Measurements from ENCODE around the gene CHL1. TPM values are rescaled to one million over a fixed set of nuclear protein-coding genes. Genes with fewer than 3 reads are reported as not detected.

The CHL1 gene
- total and polyA plus RNA-seq, 2 experiments from 2014 or later: 1.4 to 1.9 TPM

DNA sequence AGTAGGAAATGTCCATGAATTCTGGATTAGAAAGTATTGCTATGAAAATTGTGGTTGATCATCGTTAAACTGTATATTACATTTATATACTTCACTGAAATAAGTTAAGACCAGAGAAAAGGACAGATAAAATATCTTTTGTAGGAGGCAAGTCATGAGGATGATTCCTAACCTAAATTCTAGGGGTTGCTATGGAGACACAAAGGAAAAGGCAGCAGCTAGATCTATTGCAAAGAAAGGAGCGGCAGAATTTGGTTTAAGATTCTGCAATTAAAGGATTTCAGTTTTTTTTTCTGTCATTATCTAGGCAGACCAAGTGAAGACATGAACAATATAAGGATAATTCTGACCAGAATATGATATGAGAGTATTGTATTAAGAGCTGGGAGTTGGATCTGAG is 136.1 kb downstream of the CHL1 start:
- H3F3A ChIP-seq (replicated peaks; ENCODE audit: low read depth): no peaks in the 10 kb centered on the region
- no peaks in the 10 kb centered on the region for H4K20me1 ChIP-seq (replicated peaks; ENCODE audit: insufficient read depth)
- H3K36me3 Mint-ChIP-seq (ENCODE audit: low read depth): peaks cover 12% of the 10 kb centered on the region; the same call in 2 of the 3 replicates
- H3K27ac ChIP-seq (ENCODE audit: low read depth): no peak overlapping the region
- no peak overlapping the region for H3K4me2 ChIP-seq
- H3K27me3 Mint-ChIP-seq (ENCODE audit: insufficient read depth, low read depth, poor library complexity): no peaks in the 10 kb centered on the region
- H3K4me3 Mint-ChIP-seq: no peak overlapping the region
- TF ChIP-seq EZH2 (IDR thresholded peaks at IDR 0.05; ENCODE audit: low read depth, unreplicated experiment) (no peak), JUNB (IDR thresholded peaks at IDR 0.05; ENCODE audit: unreplicated experiment) (no peak)
- no peak for ATAC-seq
- no peaks in the 10 kb centered on the region for H3K79me2 ChIP-seq (replicated peaks; ENCODE audit: insufficient read depth)
- peaks cover 89% of the 10 kb centered on the region for H3K9me3 Mint-ChIP-seq
- H3K4me1 ChIP-seq (ENCODE audit: insufficient read depth): no peaks in the 10 kb centered on the region
- no peaks in the 10 kb centered on the region for H3K4me1 Mint-ChIP-seq
- H3K9me2 ChIP-seq (ENCODE audit: insufficient read depth): no peaks in the 10 kb centered on the region
- H2AFZ ChIP-seq: no peak overlapping the region
- no peak for DNase-seq (ENCODE audit: low spot score)
- no peaks in the 10 kb centered on the region for H3K27me3 ChIP-seq (ENCODE audit: insufficient read depth)
- no peaks in the 10 kb centered on the region for H3K36me3 ChIP-seq (ENCODE audit: insufficient read depth)
- no peak overlapping the region for H3K4me3 ChIP-seq
- H3K27ac Mint-ChIP-seq: no peak overlapping the region

DNA sequence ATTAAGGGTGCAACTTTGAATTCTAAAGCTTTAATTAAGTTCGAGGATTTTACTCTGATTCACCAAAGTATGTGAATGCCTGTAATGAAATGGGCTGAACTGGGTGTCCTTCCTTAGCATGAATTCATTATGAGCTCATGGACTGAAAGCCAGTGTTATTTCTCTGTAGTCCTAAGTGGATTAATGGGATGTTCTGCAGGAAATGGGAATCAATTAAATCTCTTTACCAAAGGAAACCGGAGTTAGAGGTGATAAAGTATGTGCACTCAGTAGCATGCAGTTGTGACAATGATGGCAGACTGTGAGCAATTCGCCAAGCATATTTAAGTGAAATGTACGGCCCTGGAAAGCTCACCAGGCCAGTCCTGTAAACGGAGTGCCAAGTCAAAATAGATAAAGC is 138.7 kb downstream of the CHL1 start:
- Histone ChIP-seq H3K4me2 (no peak overlapping the region), H3F3A (replicated peaks; ENCODE audit: low read depth) (no peaks in the 10 kb centered on the region), H3K4me3 (no peak overlapping the region), H3K27me3 (ENCODE audit: insufficient read depth) (no peaks in the 10 kb centered on the region), H3K4me1 (ENCODE audit: insufficient read depth) (no peaks in the 10 kb centered on the region), H2AFZ (no peak overlapping the region), H3K9me2 (ENCODE audit: insufficient read depth) (no peaks in the 10 kb centered on the region), H3K27ac (ENCODE audit: low read depth) (no peak overlapping the region), H3K36me3 (ENCODE audit: insufficient read depth) (no peaks in the 10 kb centered on the region), H4K20me1 (replicated peaks; ENCODE audit: insufficient read depth) (no peaks in the 10 kb centered on the region), H3K79me2 (replicated peaks; ENCODE audit: insufficient read depth) (no peaks in the 10 kb centered on the region)
- DNase-seq (ENCODE audit: low spot score) (no peak), ATAC-seq (no peak)
- Mint-ChIP-seq H3K9me3 (peaks cover 92% of the 10 kb centered on the region), H3K36me3 (ENCODE audit: low read depth) (peaks cover 12% of the 10 kb centered on the region; the same call in 2 of the 3 replicates), H3K27me3 (ENCODE audit: insufficient read depth, low read depth, poor library complexity) (no peaks in the 10 kb centered on the region), H3K4me1 (no peaks in the 10 kb centered on the region), H3K4me3 (no peak overlapping the region), H3K27ac (no peak overlapping the region)
- TF ChIP-seq ZNF114 (CRISPR knock-in tag; IDR thresholded peaks at IDR 0.05) (no peak), POLR2AphosphoS5 (IDR thresholded peaks at IDR 0.05; ENCODE audit: low read depth) (no peak), NANOG (IDR thresholded peaks at IDR 0.05; ENCODE audit: borderline replicate concordance) (no peak), CREB1 (CRISPR knock-in tag; IDR thresholded peaks at IDR 0.05; ENCODE audit: low read depth) (no peak)
- TF ChIP-seq, protein P1, sequence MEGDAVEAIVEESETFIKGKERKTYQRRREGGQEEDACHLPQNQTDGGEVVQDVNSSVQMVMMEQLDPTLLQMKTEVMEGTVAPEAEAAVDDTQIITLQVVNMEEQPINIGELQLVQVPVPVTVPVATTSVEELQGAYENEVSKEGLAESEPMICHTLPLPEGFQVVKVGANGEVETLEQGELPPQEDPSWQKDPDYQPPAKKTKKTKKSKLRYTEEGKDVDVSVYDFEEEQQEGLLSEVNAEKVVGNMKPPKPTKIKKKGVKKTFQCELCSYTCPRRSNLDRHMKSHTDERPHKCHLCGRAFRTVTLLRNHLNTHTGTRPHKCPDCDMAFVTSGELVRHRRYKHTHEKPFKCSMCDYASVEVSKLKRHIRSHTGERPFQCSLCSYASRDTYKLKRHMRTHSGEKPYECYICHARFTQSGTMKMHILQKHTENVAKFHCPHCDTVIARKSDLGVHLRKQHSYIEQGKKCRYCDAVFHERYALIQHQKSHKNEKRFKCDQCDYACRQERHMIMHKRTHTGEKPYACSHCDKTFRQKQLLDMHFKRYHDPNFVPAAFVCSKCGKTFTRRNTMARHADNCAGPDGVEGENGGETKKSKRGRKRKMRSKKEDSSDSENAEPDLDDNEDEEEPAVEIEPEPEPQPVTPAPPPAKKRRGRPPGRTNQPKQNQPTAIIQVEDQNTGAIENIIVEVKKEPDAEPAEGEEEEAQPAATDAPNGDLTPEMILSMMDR (conservative IDR thresholded peaks at IDR 0.05; ENCODE audit: low read depth in 2 of 2): no peak
- TF ChIP-seq, protein P2, sequence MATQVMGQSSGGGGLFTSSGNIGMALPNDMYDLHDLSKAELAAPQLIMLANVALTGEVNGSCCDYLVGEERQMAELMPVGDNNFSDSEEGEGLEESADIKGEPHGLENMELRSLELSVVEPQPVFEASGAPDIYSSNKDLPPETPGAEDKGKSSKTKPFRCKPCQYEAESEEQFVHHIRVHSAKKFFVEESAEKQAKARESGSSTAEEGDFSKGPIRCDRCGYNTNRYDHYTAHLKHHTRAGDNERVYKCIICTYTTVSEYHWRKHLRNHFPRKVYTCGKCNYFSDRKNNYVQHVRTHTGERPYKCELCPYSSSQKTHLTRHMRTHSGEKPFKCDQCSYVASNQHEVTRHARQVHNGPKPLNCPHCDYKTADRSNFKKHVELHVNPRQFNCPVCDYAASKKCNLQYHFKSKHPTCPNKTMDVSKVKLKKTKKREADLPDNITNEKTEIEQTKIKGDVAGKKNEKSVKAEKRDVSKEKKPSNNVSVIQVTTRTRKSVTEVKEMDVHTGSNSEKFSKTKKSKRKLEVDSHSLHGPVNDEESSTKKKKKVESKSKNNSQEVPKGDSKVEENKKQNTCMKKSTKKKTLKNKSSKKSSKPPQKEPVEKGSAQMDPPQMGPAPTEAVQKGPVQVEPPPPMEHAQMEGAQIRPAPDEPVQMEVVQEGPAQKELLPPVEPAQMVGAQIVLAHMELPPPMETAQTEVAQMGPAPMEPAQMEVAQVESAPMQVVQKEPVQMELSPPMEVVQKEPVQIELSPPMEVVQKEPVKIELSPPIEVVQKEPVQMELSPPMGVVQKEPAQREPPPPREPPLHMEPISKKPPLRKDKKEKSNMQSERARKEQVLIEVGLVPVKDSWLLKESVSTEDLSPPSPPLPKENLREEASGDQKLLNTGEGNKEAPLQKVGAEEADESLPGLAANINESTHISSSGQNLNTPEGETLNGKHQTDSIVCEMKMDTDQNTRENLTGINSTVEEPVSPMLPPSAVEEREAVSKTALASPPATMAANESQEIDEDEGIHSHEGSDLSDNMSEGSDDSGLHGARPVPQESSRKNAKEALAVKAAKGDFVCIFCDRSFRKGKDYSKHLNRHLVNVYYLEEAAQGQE (IDR thresholded peaks at IDR 0.05; ENCODE audit: unreplicated experiment): no peak
- TF ChIP-seq, protein P3, sequence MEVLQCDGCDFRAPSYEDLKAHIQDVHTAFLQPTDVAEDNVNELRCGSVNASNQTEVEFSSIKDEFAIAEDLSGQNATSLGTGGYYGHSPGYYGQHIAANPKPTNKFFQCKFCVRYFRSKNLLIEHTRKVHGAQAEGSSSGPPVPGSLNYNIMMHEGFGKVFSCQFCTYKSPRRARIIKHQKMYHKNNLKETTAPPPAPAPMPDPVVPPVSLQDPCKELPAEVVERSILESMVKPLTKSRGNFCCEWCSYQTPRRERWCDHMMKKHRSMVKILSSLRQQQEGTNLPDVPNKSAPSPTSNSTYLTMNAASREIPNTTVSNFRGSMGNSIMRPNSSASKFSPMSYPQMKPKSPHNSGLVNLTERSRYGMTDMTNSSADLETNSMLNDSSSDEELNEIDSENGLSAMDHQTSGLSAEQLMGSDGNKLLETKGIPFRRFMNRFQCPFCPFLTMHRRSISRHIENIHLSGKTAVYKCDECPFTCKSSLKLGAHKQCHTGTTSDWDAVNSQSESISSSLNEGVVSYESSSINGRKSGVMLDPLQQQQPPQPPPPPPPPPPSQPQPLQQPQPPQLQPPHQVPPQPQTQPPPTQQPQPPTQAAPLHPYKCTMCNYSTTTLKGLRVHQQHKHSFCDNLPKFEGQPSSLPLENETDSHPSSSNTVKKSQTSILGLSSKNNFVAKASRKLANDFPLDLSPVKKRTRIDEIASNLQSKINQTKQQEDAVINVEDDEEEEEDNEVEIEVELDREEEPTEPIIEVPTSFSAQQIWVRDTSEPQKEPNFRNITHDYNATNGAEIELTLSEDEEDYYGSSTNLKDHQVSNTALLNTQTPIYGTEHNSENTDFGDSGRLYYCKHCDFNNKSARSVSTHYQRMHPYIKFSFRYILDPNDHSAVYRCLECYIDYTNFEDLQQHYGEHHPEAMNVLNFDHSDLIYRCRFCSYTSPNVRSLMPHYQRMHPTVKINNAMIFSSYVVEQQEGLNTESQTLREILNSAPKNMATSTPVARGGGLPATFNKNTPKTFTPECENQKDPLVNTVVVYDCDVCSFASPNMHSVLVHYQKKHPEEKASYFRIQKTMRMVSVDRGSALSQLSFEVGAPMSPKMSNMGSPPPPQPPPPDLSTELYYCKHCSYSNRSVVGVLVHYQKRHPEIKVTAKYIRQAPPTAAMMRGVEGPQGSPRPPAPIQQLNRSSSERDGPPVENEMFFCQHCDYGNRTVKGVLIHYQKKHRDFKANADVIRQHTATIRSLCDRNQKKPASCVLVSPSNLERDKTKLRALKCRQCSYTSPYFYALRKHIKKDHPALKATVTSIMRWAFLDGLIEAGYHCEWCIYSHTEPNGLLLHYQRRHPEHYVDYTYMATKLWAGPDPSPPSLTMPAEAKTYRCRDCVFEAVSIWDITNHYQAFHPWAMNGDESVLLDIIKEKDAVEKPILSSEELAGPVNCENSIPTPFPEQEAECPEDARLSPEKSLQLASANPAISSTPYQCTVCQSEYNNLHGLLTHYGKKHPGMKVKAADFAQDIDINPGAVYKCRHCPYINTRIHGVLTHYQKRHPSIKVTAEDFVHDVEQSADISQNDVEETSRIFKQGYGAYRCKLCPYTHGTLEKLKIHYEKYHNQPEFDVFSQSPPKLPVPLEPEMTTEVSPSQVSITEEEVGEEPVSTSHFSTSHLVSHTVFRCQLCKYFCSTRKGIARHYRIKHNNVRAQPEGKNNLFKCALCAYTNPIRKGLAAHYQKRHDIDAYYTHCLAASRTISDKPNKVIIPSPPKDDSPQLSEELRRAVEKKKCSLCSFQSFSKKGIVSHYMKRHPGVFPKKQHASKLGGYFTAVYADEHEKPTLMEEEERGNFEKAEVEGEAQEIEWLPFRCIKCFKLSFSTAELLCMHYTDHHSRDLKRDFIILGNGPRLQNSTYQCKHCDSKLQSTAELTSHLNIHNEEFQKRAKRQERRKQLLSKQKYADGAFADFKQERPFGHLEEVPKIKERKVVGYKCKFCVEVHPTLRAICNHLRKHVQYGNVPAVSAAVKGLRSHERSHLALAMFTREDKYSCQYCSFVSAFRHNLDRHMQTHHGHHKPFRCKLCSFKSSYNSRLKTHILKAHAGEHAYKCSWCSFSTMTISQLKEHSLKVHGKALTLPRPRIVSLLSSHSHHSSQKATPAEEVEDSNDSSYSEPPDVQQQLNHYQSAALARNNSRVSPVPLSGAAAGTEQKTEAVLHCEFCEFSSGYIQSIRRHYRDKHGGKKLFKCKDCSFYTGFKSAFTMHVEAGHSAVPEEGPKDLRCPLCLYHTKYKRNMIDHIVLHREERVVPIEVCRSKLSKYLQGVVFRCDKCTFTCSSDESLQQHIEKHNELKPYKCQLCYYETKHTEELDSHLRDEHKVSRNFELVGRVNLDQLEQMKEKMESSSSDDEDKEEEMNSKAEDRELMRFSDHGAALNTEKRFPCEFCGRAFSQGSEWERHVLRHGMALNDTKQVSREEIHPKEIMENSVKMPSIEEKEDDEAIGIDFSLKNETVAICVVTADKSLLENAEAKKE (CRISPR knock-in tag; IDR thresholded peaks at IDR 0.05): no peak
- TF ChIP-seq, protein P4, sequence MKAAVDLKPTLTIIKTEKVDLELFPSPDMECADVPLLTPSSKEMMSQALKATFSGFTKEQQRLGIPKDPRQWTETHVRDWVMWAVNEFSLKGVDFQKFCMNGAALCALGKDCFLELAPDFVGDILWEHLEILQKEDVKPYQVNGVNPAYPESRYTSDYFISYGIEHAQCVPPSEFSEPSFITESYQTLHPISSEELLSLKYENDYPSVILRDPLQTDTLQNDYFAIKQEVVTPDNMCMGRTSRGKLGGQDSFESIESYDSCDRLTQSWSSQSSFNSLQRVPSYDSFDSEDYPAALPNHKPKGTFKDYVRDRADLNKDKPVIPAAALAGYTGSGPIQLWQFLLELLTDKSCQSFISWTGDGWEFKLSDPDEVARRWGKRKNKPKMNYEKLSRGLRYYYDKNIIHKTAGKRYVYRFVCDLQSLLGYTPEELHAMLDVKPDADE (IDR thresholded peaks at IDR 0.05): no peak
